ENCODE results near the gene THAP4. TPM values are rescaled to one million over a fixed set of nuclear protein-coding genes. Genes with fewer than 3 reads are reported as not detected.

THAP4 gene
- total RNA-seq, 6 experiments from 2014 or later, result 40.6 to 47.9 (median 43.0) TPM

DNA sequence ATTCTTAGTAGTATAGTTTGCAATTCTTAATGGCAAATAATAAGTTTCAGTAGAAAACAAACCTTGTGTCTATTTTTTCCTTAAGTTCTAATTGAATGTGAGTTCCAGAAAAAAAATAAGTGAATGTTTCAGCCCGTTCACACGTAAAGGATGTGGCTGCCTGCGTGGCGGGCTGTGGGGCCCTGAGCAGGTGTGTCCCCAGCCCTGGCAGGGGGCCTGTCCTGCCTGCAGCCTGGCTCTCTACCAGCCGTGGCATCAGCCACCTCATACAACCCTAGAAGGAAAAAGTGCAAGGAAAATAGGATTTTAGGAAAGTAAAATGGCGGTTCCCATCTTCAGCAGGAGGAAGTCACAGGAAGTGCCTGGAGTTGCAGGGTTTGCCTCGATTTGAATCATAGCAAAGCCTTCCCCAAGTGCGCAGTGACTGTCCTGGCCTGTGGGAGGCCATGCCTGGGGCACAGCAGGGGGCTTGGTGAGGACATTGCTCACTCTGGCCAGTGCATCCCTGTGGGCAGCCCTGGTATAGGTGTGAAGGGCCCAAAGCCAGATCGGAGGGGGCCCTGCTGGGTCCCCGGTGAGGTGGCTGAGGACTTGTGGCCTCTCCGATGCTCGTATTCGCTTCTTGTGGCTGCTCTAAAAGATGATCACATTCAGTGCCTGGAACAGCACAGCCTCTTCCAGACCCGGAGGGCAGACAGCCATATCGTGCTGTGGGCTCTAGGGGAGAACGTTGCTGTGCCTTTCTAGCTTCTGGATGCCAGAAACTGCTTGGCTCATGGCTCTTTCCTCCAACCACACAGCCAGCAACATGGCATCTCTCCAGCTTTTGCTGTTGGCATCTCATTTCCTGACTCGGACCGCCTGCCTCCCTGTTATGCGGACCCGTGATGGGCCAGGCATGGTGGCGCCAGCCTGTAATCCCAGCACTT, 37.1 kb upstream of the THAP4 start:
- peaks cover 2% of the 10 kb centered on the region for H3K36me3 Mint-ChIP-seq (ENCODE audit: low read depth)

DNA sequence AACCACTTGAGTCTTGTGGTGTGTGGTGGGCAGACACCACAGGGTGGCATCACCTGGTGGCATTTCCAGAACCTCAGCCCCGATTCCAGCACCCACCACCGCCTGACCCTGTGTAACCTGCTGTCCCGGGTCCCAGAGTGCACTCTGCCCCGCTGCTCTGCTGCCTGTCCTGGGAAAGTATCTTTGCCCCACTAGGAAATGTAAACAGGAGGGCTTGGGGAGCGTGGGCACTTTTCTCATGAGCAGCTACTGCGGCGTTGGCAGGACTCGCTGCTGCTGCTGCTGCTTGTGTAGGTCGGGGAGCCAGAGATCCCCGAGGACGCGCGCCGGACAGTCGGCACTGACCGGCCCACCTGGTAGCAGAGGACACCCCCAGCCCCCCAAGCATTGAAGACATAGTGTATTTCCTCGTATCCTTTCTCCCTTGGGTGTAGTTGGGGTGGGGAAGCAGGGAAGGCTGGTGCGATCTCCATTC, 36.3 kb upstream of the THAP4 start:
- H3K4me3 Mint-ChIP-seq, result no peak overlapping the region
- no peaks in the 10 kb centered on the region for H3K4me1 Mint-ChIP-seq (ENCODE audit: low read depth)
- H3K9me3 Mint-ChIP-seq, result no peaks in the 10 kb centered on the region
- no peak for DNase-seq
- H3K27me3 Mint-ChIP-seq (ENCODE audit: insufficient read depth), result no peaks in the 10 kb centered on the region; the same call in none of the 2 replicates
- no peak overlapping the region; the same call in 1 of the 2 replicates for H3K27ac Mint-ChIP-seq
- TF ChIP-seq, protein P1, sequence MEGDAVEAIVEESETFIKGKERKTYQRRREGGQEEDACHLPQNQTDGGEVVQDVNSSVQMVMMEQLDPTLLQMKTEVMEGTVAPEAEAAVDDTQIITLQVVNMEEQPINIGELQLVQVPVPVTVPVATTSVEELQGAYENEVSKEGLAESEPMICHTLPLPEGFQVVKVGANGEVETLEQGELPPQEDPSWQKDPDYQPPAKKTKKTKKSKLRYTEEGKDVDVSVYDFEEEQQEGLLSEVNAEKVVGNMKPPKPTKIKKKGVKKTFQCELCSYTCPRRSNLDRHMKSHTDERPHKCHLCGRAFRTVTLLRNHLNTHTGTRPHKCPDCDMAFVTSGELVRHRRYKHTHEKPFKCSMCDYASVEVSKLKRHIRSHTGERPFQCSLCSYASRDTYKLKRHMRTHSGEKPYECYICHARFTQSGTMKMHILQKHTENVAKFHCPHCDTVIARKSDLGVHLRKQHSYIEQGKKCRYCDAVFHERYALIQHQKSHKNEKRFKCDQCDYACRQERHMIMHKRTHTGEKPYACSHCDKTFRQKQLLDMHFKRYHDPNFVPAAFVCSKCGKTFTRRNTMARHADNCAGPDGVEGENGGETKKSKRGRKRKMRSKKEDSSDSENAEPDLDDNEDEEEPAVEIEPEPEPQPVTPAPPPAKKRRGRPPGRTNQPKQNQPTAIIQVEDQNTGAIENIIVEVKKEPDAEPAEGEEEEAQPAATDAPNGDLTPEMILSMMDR (IDR thresholded peaks at IDR 0.05), result no peak
- H3K36me3 Mint-ChIP-seq (ENCODE audit: low read depth), result no peaks in the 10 kb centered on the region

More for the DNA sequence above, 37.1 kb upstream of the THAP4 start:
- Mint-ChIP-seq H3K27ac (no peak overlapping the region; the same call in none of the 2 replicates), H3K9me3 (no peaks in the 10 kb centered on the region), H3K4me3 (no peak overlapping the region), H3K27me3 (ENCODE audit: insufficient read depth) (no peaks in the 10 kb centered on the region; the same call in none of the 2 replicates), H3K4me1 (ENCODE audit: low read depth) (peaks cover 1% of the 10 kb centered on the region; the same call in 1 of the 2 replicates)
- no peak for DNase-seq
- TF ChIP-seq, protein P1 (IDR thresholded peaks at IDR 0.05), result peak; percentile 33

DNA sequence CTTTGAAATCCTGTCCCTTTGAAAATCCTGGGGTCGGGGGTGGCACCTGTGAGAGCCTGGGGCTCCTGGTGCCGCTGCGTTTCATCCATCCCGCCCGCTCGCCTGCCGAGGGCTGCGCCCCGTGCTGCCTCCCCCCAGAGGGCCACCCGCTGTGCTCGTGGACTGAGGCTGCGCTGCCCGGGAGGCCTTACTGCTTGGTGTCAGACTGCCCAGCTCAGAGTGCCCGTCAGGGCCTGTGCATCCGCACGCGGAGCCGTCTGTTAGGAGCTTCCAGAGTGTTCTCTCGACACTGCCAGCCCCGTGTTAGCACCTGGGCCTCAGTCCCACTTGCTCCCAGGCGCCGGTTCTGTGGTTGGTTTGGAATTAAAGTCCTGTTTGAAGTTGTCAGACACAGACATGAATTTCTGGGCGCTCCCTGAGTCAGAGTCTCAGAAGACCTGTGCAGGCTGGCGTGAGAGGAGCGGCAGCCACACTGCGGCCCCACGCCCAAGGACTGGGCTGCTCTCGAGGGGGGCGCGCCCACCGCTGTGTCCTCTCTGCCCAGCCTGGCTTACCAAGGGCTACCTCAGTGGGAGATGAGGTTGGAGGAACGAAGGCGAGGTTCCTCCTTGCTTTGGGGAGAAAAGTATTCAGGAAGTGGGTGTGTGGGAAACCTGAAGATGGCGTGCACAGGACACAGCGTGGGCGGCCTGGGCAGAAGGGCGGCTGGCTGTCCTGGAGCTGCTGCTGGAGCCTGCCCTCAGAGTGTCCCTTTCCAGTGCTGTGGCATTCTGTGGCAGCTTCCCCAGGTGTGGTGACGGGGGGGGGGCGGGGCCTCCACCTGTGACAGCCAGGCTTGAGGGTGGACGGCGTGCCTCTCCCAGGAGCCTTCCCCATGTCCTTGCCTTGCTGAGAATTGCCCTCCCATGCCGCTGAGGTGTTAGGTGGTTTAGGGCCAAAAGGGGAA, 35.6 kb upstream of the THAP4 start:
- Mint-ChIP-seq H3K36me3 (ENCODE audit: low read depth) (no peaks in the 10 kb centered on the region), H3K4me1 (ENCODE audit: low read depth) (no peaks in the 10 kb centered on the region), H3K27me3 (ENCODE audit: insufficient read depth) (no peaks in the 10 kb centered on the region; the same call in none of the 2 replicates), H3K9me3 (no peaks in the 10 kb centered on the region), H3K4me3 (no peak overlapping the region), H3K27ac (no peak overlapping the region)
- TF ChIP-seq, protein P1 (IDR thresholded peaks at IDR 0.05), result no peak
- DNase-seq, result no peak

DNA sequence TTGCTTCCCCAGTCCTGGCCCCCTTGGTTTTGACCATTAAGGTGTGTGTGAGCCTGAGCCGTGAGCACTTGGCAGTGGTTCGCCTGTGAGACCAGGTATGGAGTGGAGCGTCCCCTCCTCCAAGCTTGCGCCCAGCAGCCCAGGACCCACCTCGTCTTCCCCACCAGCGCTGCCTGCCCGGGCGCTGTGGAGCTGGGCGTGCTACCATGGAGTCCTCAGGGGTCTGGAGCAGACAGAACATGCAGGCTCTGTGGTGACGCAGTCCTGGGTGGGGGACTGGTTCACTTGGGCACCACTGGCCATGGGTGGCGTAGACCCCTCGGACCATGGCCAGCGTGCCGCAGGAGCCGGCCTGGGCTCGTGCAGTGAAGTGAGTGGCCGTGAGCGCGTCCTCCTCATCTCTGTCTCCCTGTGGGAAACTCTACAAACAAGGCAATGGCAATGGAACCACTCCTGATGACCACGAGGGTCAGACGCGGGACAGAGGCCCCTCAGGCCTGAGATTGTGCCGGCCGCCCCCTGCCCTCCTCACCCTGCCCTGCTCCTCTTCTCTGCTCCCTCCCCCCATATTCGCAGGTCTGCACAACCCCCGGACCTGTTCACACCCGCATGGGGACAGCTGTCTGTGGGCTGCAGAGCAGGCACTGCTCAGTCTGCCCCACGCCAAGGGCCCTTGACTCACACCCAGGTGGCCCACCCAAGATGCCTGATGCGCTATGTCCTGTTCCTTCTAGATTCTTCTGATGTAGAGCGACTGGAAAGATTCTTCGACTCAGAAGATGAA, 34.7 kb upstream of the THAP4 start:
- no peak overlapping the region for H3K4me3 Mint-ChIP-seq
- TF ChIP-seq, protein P1 (IDR thresholded peaks at IDR 0.05), result no peak
- no peak overlapping the region for H3K27ac Mint-ChIP-seq
- no peaks in the 10 kb centered on the region for H3K9me3 Mint-ChIP-seq
- H3K27me3 Mint-ChIP-seq (ENCODE audit: insufficient read depth), result no peaks in the 10 kb centered on the region; the same call in 1 of the 2 replicates
- H3K36me3 Mint-ChIP-seq (ENCODE audit: low read depth), result no peaks in the 10 kb centered on the region
- DNase-seq, result no peak
- H3K4me1 Mint-ChIP-seq (ENCODE audit: low read depth), result no peaks in the 10 kb centered on the region
